ENCODE results near the gene RRBP1.

GRCh38 chr20:17710379-17711266 lies 28.6 kb upstream of the RRBP1 start:
- TF ChIP-seq EP300 (IDR thresholded peaks at IDR 0.05) (no peak), CTCF (IDR thresholded peaks at IDR 0.05) (no peak)
